Measurements from ENCODE around the gene CCDC86. TPM values are rescaled to one million over a fixed set of nuclear protein-coding genes. Genes with fewer than 3 reads are reported as not detected.

CCDC86 gene
- total RNA-seq: 49.3 and 59.6 TPM in 2 replicates

GRCh38 chr11:60841797-60842667 is at the start of gene CCDC86:
Gene CCDC86, plus strand, starts transcription at chr11:60842113. Its CDS starts 12 bp downstream, at chr11:60842125.

DNA sequence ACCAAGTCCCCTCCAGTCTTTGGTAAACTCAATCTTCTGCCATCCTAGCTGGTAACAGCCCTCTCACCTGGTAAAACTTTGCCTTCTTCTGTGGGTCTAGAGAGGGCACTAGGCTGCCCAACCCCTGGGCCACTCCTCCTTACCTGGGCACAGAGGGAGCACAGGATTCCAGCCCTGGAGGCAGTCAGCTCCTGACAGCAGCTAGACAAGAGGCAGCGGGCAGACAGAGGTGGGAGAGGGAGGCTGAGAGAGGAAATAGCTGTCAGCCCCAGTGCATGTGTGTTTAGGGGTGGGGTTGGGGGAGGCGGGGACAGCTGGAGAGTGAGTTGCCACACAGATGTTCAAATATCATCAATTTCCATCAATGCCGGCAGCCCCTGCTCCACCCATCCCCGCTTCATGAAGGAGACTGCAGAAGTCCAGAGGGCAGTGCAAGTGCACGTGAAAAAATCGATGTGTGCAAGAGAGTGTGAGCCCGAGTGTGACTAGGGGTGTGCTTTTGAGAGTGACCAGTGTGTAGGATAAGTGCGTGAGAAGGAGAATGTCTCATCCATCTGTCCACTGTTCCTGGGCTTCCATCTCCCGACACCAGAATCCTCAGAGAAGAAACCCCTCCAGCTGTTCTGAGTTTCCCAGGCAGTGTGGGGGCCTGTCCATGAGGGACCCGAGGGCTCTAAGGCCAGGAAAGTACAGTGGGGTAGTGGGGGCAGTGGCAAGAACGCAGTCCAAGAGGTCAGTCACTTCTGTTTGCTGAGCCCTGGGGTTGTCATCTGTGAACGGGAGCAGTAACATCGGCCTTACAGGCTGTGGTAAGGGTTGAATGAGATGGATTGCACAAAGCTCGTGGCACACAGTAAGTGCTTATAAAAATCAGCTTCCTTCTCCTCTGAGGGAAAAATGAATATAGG is 14.1 kb downstream of the CCDC86 start, which contains the start of gene PTGDR2:
TSS of gene PTGDR2 (minus strand) at position 225 of the 908 bp plus-strand sequence. CDS start 2,228 bp downstream, outside the sequence.

DNA sequence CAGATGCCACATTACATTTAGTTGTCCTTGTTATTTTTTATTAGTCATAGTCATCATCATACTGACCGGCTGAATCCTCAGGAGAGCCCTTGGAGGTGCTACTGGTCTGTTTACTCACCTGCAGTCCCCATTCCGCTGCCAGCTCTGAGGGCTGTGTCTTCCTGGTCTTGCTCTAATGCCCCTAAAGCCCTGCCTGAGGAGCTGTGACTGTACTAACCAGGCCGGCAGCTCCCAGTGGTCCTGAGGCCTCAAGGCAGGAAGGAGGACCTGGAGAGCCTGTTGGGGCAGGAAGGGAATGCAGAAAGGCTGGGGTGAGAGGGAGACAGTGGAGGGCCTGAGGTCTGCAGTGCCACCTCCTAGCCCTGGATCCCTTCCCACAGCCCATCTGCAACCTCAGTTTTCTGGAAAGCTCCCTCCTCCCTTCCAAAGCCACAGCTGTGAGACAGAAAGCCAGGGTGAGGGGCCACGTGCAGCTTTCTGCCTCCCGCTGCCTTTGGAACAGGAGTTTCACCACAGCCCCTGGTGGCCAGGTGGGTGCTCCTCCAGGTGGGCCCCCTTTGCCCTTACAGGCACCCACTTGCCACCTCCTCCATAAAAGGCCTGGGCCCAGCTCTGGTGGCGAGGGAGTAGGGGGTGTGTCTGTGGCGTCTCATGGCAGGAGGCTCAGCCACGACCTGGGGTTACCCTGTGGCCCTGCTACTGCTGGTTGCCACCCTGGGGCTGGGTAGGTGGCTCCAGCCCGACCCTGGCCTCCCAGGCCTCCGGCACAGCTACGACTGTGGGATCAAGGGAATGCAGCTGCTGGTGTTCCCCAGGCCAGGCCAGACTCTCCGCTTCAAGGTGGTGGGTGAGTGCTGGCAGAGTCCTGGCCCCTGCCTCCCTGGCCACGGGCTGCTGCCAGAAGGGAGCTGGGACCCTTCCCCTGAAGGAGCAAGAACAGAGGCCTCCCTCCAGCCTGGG is 25.3 kb downstream of the CCDC86 start, which contains the start of gene ZP1:
TSS of gene ZP1 (plus strand) at position 632 of the 960 bp plus-strand sequence. CDS start at position 652, 20 bp downstream.

Other genes starting within 250 kb of the CCDC86 start
- gene MS4A8, start 142.5 kb upstream of the CCDC86 start, total RNA-seq: not detected in 2 replicates
- not detected in 2 replicates for gene MS4A18, start 117.4 kb upstream of the CCDC86 start, total RNA-seq
- gene MS4A15, start 85.2 kb upstream of the CCDC86 start, total RNA-seq: not detected in 2 replicates
- gene MS4A10, start 56.8 kb upstream of the CCDC86 start, total RNA-seq: not detected in 2 replicates
- 0.16 and 0.38 TPM in 2 replicates for gene PTGDR2, start 13.8 kb downstream of the CCDC86 start, total RNA-seq
- 0.16 and 2.8 TPM in 2 replicates for gene ZP1, start 25.4 kb downstream of the CCDC86 start, total RNA-seq
- 76.7 and 148 TPM in 2 replicates for gene PRPF19, start 64.5 kb downstream of the CCDC86 start, total RNA-seq
- 71.0 and 107 TPM in 2 replicates for gene TMEM109, start 72.0 kb downstream of the CCDC86 start, total RNA-seq
- gene TMEM132A, start 82.3 kb downstream of the CCDC86 start, total RNA-seq: 136 and 142 TPM in 2 replicates
- 0.65 and 1.9 TPM in 2 replicates for gene SLC15A3, start 110.1 kb downstream of the CCDC86 start, total RNA-seq
- 0.25 and 0.33 TPM in 2 replicates for gene CD6, start 129.6 kb downstream of the CCDC86 start, total RNA-seq

All from mesangial cell (primary cell).